GM19193 (cell line): ENCODE results near the gene MRPL36.

ENCODE experiments used
- POLR2A ChIP-seq: IDR thresholded peaks from 4 replicates; pipeline ENCODE4 v1.6.1; 2011; ENCODE audit not compliant: insufficient read depth, insufficient read length; ENCODE audit errors: extremely low read depth

Gene MRPL36

DNA sequence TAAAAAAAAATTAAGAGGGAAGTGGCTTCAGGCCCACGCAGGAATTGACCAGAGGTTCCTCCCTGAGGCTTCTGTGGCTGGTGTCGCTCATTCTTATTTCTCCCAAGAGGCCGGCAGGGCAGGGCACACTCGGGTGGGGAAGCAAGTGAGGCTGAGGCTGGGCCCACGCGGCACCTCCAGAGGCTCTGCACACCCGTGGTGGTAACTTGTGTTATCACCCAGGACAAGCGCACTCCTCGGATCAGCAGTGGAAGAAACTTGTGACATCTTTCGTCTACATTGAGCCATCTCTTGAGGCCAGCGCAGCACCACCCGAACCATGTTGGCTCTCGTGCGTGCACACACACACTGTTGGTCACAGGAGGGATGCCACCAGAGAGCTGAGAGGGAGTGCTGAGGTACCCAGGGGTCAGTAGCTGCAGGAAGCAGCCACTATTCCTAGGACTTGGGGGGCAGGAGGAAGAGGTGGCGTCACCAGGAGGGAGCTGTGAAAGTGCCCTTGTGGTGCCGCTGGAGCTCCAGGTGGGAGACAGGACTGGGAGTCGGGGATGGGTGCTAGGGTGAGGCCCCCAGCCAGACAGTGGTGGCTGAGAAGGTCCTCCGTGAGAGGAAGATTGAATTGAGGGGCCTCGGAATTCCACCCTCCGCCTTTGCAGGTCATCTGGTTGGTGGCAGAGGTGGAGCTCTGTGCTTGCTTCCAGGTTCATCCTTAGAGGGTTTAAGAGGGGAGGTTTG is 8.0 kb upstream of the MRPL36 start:
- no peak for TF ChIP-seq POLR2A

DNA sequence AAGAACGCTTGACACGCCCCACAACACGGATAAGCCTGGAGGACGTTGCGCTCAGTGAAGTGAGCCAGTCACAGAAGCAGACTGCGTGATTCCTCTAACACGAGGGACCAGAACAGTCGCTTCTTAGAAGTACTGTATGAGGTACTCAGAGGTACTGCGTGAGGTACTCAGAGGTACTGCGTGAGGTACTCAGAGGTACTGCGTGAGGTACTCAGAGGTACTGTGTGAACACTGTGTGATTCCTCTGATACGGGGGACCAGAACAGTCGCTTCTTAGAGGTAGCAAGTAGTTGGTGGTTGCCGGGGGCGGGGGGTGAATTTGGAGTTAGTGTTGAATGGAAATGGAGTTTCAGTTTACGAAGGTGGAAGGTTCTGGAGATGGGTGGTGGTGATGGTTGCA is 7.3 kb upstream of the MRPL36 start:
- TF ChIP-seq POLR2A: no peak

DNA sequence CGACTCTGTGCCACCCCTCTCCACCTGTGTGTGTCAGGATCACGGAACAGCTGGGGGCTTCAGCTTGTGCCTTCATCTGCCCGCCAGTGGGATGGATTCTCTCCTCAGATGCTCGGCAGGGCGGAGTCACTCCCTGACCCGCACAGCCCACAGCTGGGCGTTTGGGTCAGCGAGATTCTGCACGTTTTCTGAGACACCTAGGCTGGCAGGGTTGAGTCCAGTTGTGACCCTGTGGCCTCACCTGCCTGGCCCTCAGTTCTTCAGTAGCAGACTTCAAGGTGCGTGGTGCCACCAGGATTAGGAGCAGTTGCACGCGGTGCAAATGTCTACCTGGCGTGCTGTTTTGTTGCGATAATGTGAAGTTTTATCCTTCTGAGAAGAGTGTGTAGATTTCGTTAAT is 6.6 kb upstream of the MRPL36 start:
- no peak for TF ChIP-seq POLR2A

DNA sequence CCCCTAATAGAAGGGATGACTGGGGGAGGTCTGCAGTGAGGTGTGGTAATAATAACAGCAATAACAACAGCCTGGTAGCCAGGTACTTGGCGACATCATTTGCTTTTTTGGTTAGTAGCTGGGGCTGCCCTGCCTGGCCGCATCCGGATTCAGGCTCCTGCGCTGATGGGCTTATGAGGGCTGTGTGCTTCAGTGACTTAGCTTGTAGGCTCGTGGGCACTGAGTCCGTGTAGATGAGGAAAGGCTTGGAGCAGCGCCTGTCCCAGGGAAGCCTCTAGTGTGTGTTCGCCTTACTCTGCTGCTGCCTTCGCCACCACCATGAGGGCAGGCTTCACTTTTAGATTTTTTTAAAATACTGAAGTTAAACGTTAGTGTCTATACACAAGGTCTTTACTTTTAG is 6.1 kb upstream of the MRPL36 start:
- no peak for TF ChIP-seq POLR2A

GRCh38 chr5:1805326-1805725 is 5.7 kb upstream of the MRPL36 start:
- TF ChIP-seq POLR2A: no peak

DNA sequence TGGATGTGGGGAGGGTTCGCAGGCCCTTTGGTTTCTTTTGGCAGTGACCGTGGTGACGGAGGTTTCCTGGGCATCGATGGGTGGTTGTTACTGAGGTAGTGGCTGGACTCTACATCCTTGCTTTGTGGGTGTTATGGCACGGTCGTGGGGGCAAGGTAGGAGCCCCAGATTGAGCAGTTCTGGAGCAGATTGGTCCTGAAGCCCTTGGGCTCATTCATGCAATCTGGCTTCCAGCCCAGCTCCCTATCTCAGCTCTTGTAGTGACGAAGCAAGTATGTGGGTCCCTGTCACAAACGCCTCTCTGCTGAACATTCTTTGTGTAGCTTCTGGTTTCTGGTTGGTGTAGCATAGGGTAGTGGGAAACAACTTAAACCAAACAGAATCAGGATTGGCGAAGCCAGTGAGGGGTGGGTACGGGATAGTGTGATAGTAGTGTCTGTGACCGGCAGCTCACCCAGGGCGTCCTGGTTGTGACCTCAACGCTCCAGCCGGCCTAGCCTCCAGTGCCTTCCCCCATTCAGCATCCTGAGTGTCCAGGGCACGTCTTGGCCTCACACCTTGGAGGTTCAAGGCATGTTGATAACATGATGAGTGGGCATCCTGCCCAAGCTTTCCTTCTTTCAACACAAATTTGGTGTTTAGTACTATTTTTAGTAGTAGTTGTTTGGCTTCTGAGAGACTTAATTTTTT is 4.5 kb upstream of the MRPL36 start:
- no peak for TF ChIP-seq POLR2A

DNA sequence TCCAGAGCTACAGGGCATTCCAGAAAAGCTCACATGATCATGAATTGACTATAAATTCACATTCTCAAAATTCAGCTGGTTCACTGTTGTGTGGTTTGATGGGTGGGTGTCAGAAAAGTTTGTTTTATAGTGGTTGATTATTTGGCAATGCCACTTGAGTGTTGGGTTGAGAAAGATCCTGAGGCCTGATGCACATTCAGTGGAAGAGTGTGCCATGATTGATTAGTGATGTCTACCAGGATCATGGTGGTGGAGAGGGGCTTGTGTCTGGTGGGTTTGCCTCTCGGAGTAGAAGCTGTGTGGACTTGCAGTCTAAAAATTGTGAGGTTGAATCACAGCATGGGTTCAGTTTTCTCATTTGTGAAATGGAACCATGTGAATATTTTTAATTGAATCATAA is 3.6 kb upstream of the MRPL36 start:
- TF ChIP-seq POLR2A: no peak

- TF ChIP-seq POLR2A: no peak
These were observed 2.3 kb upstream of the MRPL36 start for GRCh38 chr5:1801967-1802295.

GRCh38 chr5:1801222-1801966 is 1.8 kb upstream of the MRPL36 start, which contains the start of gene NDUFS6:
TSS of gene NDUFS6 (plus strand) at chr5:1801407. CDS start at chr5:1801418, 11 bp downstream.
- peak; percentile 83 for TF ChIP-seq POLR2A

GRCh38 chr5:1800472-1801221 is 1.0 kb upstream of the MRPL36 start:
- no peak for TF ChIP-seq POLR2A

DNA sequence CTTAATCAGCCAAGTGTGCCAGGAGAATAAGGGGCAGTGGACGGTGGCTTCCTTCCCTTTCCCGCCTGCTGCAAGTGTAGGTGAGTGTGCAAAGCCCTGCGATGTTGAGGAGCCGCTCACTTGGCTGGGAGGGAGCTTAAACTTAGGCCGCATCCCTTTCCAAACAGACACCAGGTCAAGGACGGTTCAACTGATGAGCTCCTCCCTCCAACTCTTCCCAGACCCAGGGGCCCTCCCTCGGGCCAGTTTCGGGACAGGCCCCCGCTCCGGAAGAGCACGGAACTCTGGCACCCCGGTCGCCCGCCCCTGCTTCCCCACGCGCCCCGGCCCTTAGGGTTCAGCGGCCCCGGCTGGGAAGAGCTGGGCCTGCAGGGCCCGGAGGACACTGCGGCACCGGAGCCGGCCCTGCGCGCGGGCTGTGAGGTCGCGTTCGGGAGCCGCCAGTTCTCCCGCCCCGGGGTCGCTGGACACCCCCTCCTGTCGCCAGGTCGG is 481 bp downstream of the MRPL36 start:
- TF ChIP-seq POLR2A: no peak

DNA sequence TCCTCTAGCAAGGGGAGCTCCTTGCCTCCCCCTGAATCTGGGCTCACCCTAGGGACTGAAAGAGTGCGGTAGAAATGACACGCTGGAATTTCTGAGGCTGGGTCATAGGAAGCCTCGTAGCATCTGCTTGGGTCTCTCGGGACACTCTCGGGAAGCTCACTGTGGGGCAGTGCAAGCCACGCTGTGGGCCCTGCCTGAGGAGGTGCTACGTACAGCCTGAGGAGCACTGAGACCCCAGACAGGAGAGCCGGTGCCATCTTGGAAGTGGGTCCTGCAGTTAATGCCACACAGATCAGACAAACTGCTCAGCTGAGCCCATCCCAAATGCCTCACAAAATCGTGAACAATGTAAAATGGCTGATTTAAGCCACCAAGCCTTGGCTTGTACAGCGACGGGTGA is 1.8 kb downstream of the MRPL36 start:
- TF ChIP-seq POLR2A: peak; percentile 5

DNA sequence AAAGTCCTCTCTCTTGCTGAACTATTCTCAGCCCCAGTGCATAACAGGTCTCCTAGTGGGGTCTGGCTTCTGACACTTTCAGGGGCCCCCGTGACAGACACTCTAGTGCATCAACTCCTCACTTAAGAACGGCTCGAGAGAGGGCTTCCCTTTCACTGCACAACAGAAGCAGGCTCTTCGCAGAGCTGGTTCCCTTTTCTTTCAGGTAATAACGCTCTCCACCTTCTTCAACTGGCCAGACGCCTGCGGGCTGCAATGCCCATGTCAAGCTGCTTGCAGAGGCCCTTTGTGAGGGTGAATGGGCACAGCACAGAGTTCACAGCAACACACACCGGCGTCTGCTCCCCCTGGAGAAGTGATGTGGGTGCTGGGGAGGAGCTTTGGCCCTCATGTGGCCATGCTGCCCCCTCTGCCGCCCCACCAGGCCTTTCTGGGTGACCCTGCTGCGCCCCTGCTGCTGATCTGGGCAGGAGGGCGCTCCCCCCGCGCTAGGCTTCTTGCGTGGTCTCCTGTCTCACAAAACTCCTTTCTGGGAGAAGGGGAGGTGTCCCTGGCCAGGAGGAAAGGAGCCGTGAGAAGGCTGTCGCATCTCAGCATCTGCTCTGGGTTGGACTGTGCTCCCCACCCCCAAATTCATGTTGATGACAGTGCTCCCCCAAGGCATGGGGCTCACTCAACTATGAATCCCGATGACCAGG is 2.4 kb downstream of the MRPL36 start:
- peak; percentile 9 for TF ChIP-seq POLR2A

DNA sequence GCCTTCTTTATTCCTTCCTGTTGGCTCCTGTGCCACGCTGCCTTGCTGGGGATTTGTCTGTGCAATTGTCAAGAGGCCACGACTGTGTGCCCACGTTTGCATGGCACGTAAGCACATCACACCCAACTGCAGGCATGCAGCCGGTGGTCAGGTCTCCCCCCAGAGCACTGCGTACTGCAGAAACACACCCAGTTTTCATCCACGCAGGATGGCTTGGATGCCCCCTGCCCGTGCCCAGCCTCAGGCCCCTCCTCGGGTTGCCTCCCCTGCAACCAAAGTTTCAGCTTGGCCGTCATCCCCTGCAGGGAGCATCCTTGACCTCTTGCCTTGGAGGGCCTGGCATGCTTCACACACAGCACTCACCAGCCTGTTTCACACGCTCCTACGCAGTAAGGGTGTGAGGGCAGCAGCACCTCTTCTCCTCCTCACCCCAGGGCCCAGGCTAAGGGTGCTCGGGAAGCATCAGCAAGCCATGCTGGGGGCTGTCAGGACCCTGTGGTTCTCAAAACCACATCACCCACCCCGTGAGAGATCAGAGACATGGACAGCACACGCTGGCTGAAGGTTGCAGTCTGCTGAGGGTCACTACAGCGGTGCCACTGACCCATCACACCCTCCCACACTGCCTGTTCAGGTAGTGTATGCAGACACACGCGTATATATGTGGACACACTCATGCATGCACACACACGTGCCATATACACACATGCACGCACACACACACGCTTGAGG is 3.1 kb downstream of the MRPL36 start:
- TF ChIP-seq POLR2A: no peak
